ENCODE measurements around the gene DEPDC4.

DNA sequence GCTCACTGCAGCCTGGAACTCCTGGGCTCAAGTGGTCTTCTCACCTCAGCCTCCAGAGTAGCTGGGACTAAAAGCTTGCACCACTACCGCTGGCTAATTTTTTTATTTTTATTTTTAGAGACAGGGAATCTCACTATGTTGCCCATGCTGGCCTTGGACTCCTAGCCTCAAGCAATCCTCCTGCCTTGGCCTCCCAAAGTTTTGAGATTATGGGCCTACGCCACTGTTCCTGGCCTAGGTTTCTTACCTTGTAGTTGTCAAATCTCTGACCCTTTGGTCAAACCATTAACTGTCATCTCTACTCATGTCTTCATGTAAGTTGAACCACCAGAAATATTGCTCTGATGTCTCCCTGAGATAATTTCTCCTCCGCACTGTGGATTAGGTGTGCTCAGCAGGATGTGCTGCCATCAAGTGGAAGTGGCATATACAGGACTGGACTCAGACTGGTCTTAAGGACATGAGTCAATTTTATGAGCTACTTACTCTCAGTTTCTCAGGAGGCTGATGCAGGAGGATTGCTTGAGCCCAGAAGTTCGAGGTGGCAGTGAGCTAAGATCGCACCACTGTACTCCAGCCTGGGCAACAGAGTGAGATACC lies 37.7 kb downstream of the DEPDC4 start:
- TF ChIP-seq ZNF121 (CRISPR knock-in tag; IDR thresholded peaks at IDR 0.05) (no peak), CBX5 (CRISPR knock-in tag; IDR thresholded peaks at IDR 0.05; ENCODE audit: borderline replicate concordance) (no peak), YY1 (IDR thresholded peaks at IDR 0.05; ENCODE audit: insufficient read depth, insufficient replicate concordance, low read depth, low read length) (no peak), ZNF335 (CRISPR knock-in tag; IDR thresholded peaks at IDR 0.05) (no peak), CTCF (CRISPR knock-in tag; IDR thresholded peaks at IDR 0.05) (peak; percentile 54), ARNT (IDR thresholded peaks at IDR 0.05) (no peak), FOXM1 (CRISPR knock-in tag; IDR thresholded peaks at IDR 0.05) (no peak), MXI1 (IDR thresholded peaks at IDR 0.05; ENCODE audit: borderline replicate concordance, low read depth, low read length) (no peak)
